ENCODE data around the gene KIAA1755. TPM values are rescaled to one million over a fixed set of nuclear protein-coding genes. Genes with fewer than 3 reads are reported as not detected.

Gene KIAA1755
- total RNA-seq, 1 experiment from 2014 or later, result not detected

DNA sequence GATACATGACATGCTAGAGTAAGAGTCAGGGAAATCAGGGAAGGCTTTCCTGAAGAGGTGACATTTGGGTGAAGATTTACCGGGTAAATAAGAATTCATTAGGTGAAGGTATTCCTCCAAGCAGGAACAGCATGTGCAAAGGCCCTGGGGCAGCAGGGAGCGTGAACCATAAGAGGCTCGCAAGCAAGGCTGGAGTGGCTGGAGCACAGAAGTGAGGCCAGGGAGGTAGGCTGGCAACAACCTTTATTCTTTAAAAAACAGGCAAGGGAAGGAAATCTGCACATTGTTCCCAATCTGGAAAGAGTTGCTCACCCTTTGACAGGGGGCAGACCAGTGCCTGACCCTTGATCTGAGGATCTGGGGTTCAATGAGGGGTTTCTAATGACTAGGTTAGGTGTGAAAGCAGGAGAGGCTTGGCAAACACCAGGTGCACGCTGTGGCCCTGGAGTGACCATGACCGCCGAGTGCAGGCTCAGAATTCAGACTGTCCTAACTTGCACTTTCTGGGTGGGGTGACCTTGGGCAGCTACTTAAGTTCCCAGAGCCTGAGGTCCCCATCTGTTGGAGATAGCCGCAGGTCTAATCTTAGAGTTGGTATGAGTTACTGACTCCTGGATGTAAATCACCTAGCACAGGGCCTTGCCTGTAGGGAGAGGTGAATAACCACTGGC, 1.9 kb downstream of the KIAA1755 start:
- intact Hi-C loops (cut with micrococcal nuclease; ENCODE audit: unreplicated experiment), result no loop called here
- H3K27me3 ChIP-seq (replicated peaks; ENCODE audit: insufficient read depth, low read depth, low read length, poor library complexity), result peaks cover 39% of the 10 kb centered on the region
- no peaks in the 10 kb centered on the region for H3K9me3 ChIP-seq (ENCODE audit: low read depth, low read length, poor library complexity, severe bottlenecking)
- ChIA-PET CTCF (no interaction called here), POLR2A (ENCODE audit: low non-redundant PET) (no interaction called here)
- no peak for DNase-seq (ENCODE audit: low spot score)
- H3K4me1 ChIP-seq (ENCODE audit: insufficient read depth, low read length, poor library complexity, severe bottlenecking), result no peaks in the 10 kb centered on the region
- no TSS peak for BruUV-seq (replicated peaks)
- H3K36me3 ChIP-seq (ENCODE audit: insufficient read depth, low read length, poor library complexity, severe bottlenecking), result no peaks in the 10 kb centered on the region
- no peak overlapping the region for H3K27ac ChIP-seq (ENCODE audit: low read depth, low read length, poor library complexity, severe bottlenecking)
- no peak overlapping the region for H3K4me3 ChIP-seq (ENCODE audit: low read depth, low read length, poor library complexity, severe bottlenecking)
- no peak for TF ChIP-seq EZH2 (IDR thresholded peaks at IDR 0.05; ENCODE audit: borderline replicate concordance, low read depth, low read length, poor library complexity, severe bottlenecking)
- TF ChIP-seq, protein P1, sequence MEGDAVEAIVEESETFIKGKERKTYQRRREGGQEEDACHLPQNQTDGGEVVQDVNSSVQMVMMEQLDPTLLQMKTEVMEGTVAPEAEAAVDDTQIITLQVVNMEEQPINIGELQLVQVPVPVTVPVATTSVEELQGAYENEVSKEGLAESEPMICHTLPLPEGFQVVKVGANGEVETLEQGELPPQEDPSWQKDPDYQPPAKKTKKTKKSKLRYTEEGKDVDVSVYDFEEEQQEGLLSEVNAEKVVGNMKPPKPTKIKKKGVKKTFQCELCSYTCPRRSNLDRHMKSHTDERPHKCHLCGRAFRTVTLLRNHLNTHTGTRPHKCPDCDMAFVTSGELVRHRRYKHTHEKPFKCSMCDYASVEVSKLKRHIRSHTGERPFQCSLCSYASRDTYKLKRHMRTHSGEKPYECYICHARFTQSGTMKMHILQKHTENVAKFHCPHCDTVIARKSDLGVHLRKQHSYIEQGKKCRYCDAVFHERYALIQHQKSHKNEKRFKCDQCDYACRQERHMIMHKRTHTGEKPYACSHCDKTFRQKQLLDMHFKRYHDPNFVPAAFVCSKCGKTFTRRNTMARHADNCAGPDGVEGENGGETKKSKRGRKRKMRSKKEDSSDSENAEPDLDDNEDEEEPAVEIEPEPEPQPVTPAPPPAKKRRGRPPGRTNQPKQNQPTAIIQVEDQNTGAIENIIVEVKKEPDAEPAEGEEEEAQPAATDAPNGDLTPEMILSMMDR (conservative IDR thresholded peaks at IDR 0.05; ENCODE audit: low read depth, low read length), result no peak

DNA sequence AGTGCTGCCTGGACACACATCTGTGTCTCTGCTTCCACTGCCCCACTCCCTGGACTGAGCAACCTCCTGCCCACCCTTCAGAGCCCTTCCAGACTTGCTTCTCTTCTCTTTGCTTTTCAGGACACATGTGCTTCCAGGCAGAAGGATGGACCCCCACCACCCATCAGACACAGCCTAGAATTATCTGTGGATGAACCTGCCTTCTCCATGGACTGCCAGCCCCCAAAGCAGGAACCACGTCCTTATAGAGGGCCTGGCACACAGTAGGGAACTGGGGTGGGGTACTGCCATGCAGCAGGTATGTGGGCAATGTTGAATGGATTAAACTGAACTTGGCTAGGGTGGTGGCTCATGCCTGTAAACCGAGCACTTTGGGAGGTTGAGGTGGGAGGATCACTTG, 3.6 kb downstream of the KIAA1755 start:
- CTCF ChIA-PET, result no interaction called here
- Histone ChIP-seq H3K4me1 (ENCODE audit: insufficient read depth, low read length, poor library complexity, severe bottlenecking) (no peaks in the 10 kb centered on the region), H3K27me3 (replicated peaks; ENCODE audit: insufficient read depth, low read depth, low read length, poor library complexity) (peaks cover 27% of the 10 kb centered on the region), H3K4me3 (ENCODE audit: low read depth, low read length, poor library complexity, severe bottlenecking) (no peak overlapping the region), H3K9me3 (ENCODE audit: low read depth, low read length, poor library complexity, severe bottlenecking) (no peaks in the 10 kb centered on the region), H3K27ac (ENCODE audit: low read depth, low read length, poor library complexity, severe bottlenecking) (no peak overlapping the region), H3K36me3 (ENCODE audit: insufficient read depth, low read length, poor library complexity, severe bottlenecking) (no peaks in the 10 kb centered on the region)
- no peak for DNase-seq (ENCODE audit: low spot score)
- TF ChIP-seq, protein P1 (conservative IDR thresholded peaks at IDR 0.05; ENCODE audit: low read depth, low read length), result no peak
- no peak for TF ChIP-seq EZH2 (IDR thresholded peaks at IDR 0.05; ENCODE audit: borderline replicate concordance, low read depth, low read length, poor library complexity, severe bottlenecking)
- BruUV-seq (replicated peaks), result no TSS peak
- POLR2A ChIA-PET (ENCODE audit: low non-redundant PET), result no interaction called here
- intact Hi-C loops (cut with micrococcal nuclease; ENCODE audit: unreplicated experiment), result no loop called here

DNA sequence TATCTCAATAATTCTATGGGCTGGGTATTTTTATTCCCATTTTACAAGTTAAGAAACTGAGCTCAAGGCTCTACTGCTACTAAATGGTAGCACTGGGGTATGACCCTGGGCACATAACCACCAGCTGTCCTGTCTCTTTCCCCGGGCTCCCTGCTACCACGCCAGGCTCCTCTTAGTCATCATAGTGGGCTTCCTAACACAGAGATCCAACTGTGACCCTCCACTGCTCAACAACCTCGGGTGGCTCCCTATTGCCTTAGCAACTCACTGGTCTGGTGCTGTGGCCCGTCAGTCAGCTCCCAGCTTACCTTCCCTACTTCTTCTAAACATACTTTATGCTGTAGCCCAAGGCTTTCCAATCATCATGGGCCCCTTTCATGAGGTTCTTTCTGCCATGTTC, 4.5 kb downstream of the KIAA1755 start:
- ChIA-PET CTCF (no interaction called here), POLR2A (ENCODE audit: low non-redundant PET) (no interaction called here)
- no peak overlapping the region for H3K27ac ChIP-seq (ENCODE audit: low read depth, low read length, poor library complexity, severe bottlenecking)
- peaks cover 20% of the 10 kb centered on the region for H3K27me3 ChIP-seq (replicated peaks; ENCODE audit: insufficient read depth, low read depth, low read length, poor library complexity)
- intact Hi-C loops (cut with micrococcal nuclease; ENCODE audit: unreplicated experiment), result no loop called here
- H3K9me3 ChIP-seq (ENCODE audit: low read depth, low read length, poor library complexity, severe bottlenecking), result no peaks in the 10 kb centered on the region
- no TSS peak for BruUV-seq (replicated peaks)
- no peak overlapping the region for H3K4me3 ChIP-seq (ENCODE audit: low read depth, low read length, poor library complexity, severe bottlenecking)
- no peaks in the 10 kb centered on the region for H3K4me1 ChIP-seq (ENCODE audit: insufficient read depth, low read length, poor library complexity, severe bottlenecking)
- no peak for DNase-seq (ENCODE audit: low spot score)
- H3K36me3 ChIP-seq (ENCODE audit: insufficient read depth, low read length, poor library complexity, severe bottlenecking), result no peaks in the 10 kb centered on the region
- TF ChIP-seq, protein P1 (conservative IDR thresholded peaks at IDR 0.05; ENCODE audit: low read depth, low read length), result no peak
- TF ChIP-seq EZH2 (IDR thresholded peaks at IDR 0.05; ENCODE audit: borderline replicate concordance, low read depth, low read length, poor library complexity, severe bottlenecking), result no peak
